Progenitor cell of endocrine pancreas (in vitro differentiated cells): ENCODE data around the gene MAST2. TPM values are rescaled to one million over a fixed set of nuclear protein-coding genes. Genes with fewer than 3 reads are reported as not detected.

Experiments
- DNase-seq: peaks from one replicate; pipeline ENCODE4 v3.0.0; 2021; ENCODE audit warnings: low spot score; ENCODE audit not compliant: unreplicated experiment
- H3K27ac Mint-ChIP-seq: 2 replicates; pipeline ENCODE4 v1.8.0; 2021; ENCODE audit warnings: mild to moderate bottlenecking, moderate library complexity, mixed read lengths
- H3K27me3 Mint-ChIP-seq: 2 replicates; pipeline ENCODE4 v1.8.0; 2021; ENCODE audit warnings: mixed read lengths
- H3K36me3 Mint-ChIP-seq: 2 replicates; pipeline ENCODE4 v1.8.0; 2022; ENCODE audit warnings: mixed read lengths; ENCODE audit not compliant: insufficient read depth
- H3K4me1 Mint-ChIP-seq: 2 replicates; pipeline ENCODE4 v1.8.0; 2021; ENCODE audit warnings: low read depth, mixed read lengths
- H3K4me3 Mint-ChIP-seq: 2 replicates; pipeline ENCODE4 v1.8.0; 2021; ENCODE audit warnings: low read depth, mild to moderate bottlenecking, moderate library complexity, mixed read lengths
- H3K9me3 Mint-ChIP-seq: 2 replicates; pipeline ENCODE4 v1.8.0; 2021; ENCODE audit warnings: low read depth, mixed read lengths
- CTCF ChIP-seq: fragments of 200-600 bp; sonication (generic); IDR thresholded peaks from one replicate; pipeline ENCODE4 v1.5.0; 2021; ENCODE audit warnings: antibody characterized with exemption, mild to moderate bottlenecking; ENCODE audit not compliant: unreplicated experiment
- total RNA-seq: library from RNA; stranded (reverse); gene quantifications from 2 replicates; pipeline ENCODE4 v1.2.1, GENCODE V29; 2021

MAST2 gene
- total RNA-seq, 1 donor from 2014 or later: 47.8 TPM

GRCh38 chr1:45892068-45892785 lies 88.8 kb downstream of the MAST2 start:
- H3K4me3 Mint-ChIP-seq: no peak overlapping the region
- no peak for TF ChIP-seq CTCF
- H3K36me3 Mint-ChIP-seq: peaks cover 3% of the 10 kb centered on the region
- no peaks in the 10 kb centered on the region for H3K27me3 Mint-ChIP-seq
- no peaks in the 10 kb centered on the region for H3K9me3 Mint-ChIP-seq
- no peak for DNase-seq
- peaks cover 4% of the 10 kb centered on the region for H3K4me1 Mint-ChIP-seq
- no peak overlapping the region for H3K27ac Mint-ChIP-seq

GRCh38 chr1:45894331-45894730 lies 90.9 kb downstream of the MAST2 start:
- H3K27ac Mint-ChIP-seq: no peak overlapping the region

GRCh38 chr1:45894921-45895320 lies 91.5 kb downstream of the MAST2 start:
- H3K4me3 Mint-ChIP-seq: no peak overlapping the region
- DNase-seq: no peak
- no peaks in the 10 kb centered on the region for H3K4me1 Mint-ChIP-seq
- no peak overlapping the region for H3K27ac Mint-ChIP-seq
- peaks cover 3% of the 10 kb centered on the region for H3K9me3 Mint-ChIP-seq
- H3K27me3 Mint-ChIP-seq: no peaks in the 10 kb centered on the region
- TF ChIP-seq CTCF: no peak
- H3K36me3 Mint-ChIP-seq: peaks cover 6% of the 10 kb centered on the region

More at GRCh38 chr1:45894331-45894730, 90.9 kb downstream of the MAST2 start:
- Mint-ChIP-seq H3K36me3 (peaks cover 4% of the 10 kb centered on the region), H3K4me3 (no peak overlapping the region), H3K9me3 (peaks cover under 1% of the 10 kb centered on the region), H3K27me3 (no peaks in the 10 kb centered on the region), H3K4me1 (no peaks in the 10 kb centered on the region)
- TF ChIP-seq CTCF: no peak
- no peak for DNase-seq

GRCh38 chr1:45895406-45895805 lies 92.0 kb downstream of the MAST2 start:
- Mint-ChIP-seq H3K27me3 (no peaks in the 10 kb centered on the region), H3K4me3 (no peak overlapping the region), H3K4me1 (no peaks in the 10 kb centered on the region), H3K27ac (no peak overlapping the region), H3K9me3 (peaks cover 3% of the 10 kb centered on the region), H3K36me3 (peaks cover 4% of the 10 kb centered on the region)
- no peak for DNase-seq
- TF ChIP-seq CTCF: no peak

- H3K27ac Mint-ChIP-seq: no peak overlapping the region
- TF ChIP-seq CTCF: no peak
- DNase-seq: no peak
- no peaks in the 10 kb centered on the region for H3K27me3 Mint-ChIP-seq
- H3K9me3 Mint-ChIP-seq: peaks cover 2% of the 10 kb centered on the region
- no peaks in the 10 kb centered on the region for H3K4me1 Mint-ChIP-seq
- H3K36me3 Mint-ChIP-seq: peaks cover 2% of the 10 kb centered on the region
- H3K4me3 Mint-ChIP-seq: no peak overlapping the region
Measured at GRCh38 chr1:45906883-45907282, 103.5 kb downstream of the MAST2 start.
